MM.1S (cell line): ENCODE data around the gene SDC3.
"Not testable (repeated sequence)": the region's sequence is repeated elsewhere in the genome, so short reads cannot be mapped to it uniquely, and the experiment has no call there.

ENCODE experiments used
- DNase-seq: peaks from one replicate; pipeline ENCODE4 v3.0.0-alpha.2; 2015
- H2AFZ ChIP-seq: fragments of 300-600 bp; sonication (generic); 2 replicates; pipeline ENCODE4 v1.6.0; 2016; ENCODE audit warnings: antibody characterized with exemption, low read length
- H3F3A ChIP-seq: fragments of 300-600 bp; sonication (generic); 2 replicates; pipeline ENCODE4 v1.6.1; 2016; ENCODE audit warnings: mild to moderate bottlenecking, antibody characterized with exemption, low read length, moderate library complexity, mixed read lengths; ENCODE audit not compliant: insufficient read depth
- H3K27ac ChIP-seq: fragments of 300-600 bp; sonication (generic); 2 replicates; pipeline ENCODE4 v1.5.1; 2016; ENCODE audit warnings: mild to moderate bottlenecking, low read length
- H3K27me3 ChIP-seq: fragments of 300-600 bp; sonication (generic); replicated peaks from 2 replicates; pipeline ENCODE4 v1.6.0; 2016; ENCODE audit warnings: low read length; ENCODE audit not compliant: insufficient read depth
- H3K36me3 ChIP-seq: fragments of 300-600 bp; sonication (generic); replicated peaks from 2 replicates; pipeline ENCODE4 v1.6.1; 2016; ENCODE audit warnings: mild to moderate bottlenecking, low read length, mixed read lengths; ENCODE audit not compliant: insufficient read depth
- H3K4me1 ChIP-seq: fragments of 300-600 bp; sonication (generic); 2 replicates; pipeline ENCODE4 v1.6.1; 2016; ENCODE audit warnings: low read length, mixed read lengths
- H3K4me2 ChIP-seq: fragments of 300-600 bp; sonication (generic); 2 replicates; pipeline ENCODE4 v1.6.0; 2016; ENCODE audit warnings: low read depth, low read length
- H3K4me3 ChIP-seq: fragments of 300-600 bp; sonication (generic); 2 replicates; pipeline ENCODE4 v1.5.1; 2016; ENCODE audit warnings: low read length, mixed read lengths
- H3K79me2 ChIP-seq: fragments of 300-600 bp; sonication (generic); 2 replicates; pipeline ENCODE4 v1.6.1; 2016; ENCODE audit warnings: mixed run types, low read length, mixed read lengths
- H3K9ac ChIP-seq: fragments of 300-600 bp; sonication (generic); 2 replicates; pipeline ENCODE4 v1.6.1; 2016; ENCODE audit warnings: low read length, mixed read lengths
- H3K9me2 ChIP-seq: fragments of 300-600 bp; sonication (generic); replicated peaks from 2 replicates; pipeline ENCODE4 v1.6.1; 2016; ENCODE audit warnings: mild to moderate bottlenecking, low read length, mixed read lengths; ENCODE audit not compliant: insufficient read depth
- H3K9me3 ChIP-seq: fragments of 300-600 bp; sonication (generic); replicated peaks from 2 replicates; pipeline ENCODE4 v1.6.1; 2016; ENCODE audit warnings: mild to moderate bottlenecking, low read length, mixed read lengths; ENCODE audit not compliant: insufficient read depth
- H4K20me1 ChIP-seq: fragments of 300-600 bp; sonication (generic); 2 replicates; pipeline ENCODE4 v1.6.1; 2016; ENCODE audit warnings: mild to moderate bottlenecking, low read length, moderate library complexity, mixed read lengths; ENCODE audit not compliant: insufficient read depth
- EZH2 ChIP-seq: fragments of 300-600 bp; sonication (generic); optimal IDR thresholded peaks from 2 replicates; pipeline ENCODE3; 2017; ENCODE audit warnings: low read depth, mild to moderate bottlenecking, antibody characterized with exemption, low read length, mixed read lengths
- EZH2phosphoT487 ChIP-seq: fragments of 300-600 bp; sonication (generic); IDR thresholded peaks from 2 replicates; pipeline ENCODE4 v1.6.1; 2018; ENCODE audit warnings: antibody characterized with exemption, low read length
- TF ChIP-seq, protein P1 (sequence below): fragments of 300-600 bp; sonication (generic); IDR thresholded peaks from 2 replicates; pipeline ENCODE4 v1.5.1; 2016; ENCODE audit warnings: antibody characterized with exemption, low read length, mixed read lengths

SDC3 gene

DNA sequence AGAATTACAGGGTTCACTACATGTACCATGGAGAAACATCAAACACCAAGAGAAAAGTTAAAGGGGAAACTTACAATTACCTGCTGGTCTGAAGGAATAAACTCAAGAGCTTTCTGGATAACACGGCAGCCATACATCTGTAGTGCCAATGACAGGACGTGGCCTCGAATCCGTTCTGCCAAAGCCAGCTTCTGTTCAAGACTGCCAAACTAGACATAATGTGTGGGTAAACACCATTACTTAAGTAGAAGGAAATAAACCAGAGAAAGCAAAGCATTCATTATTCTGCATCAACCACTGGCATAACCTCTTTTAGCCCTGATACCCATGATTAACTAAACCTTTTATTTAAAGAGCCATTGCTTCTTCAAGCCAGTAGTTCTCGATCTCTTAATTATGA, 41.5 kb upstream of the SDC3 start:
- H3K27ac ChIP-seq, result no peak overlapping the region
- no peaks in the 10 kb centered on the region for H3K27me3 ChIP-seq
- H3K9me3 ChIP-seq, result no peaks in the 10 kb centered on the region
- no peaks in the 10 kb centered on the region for H3K9me2 ChIP-seq
- no peaks in the 10 kb centered on the region for H3F3A ChIP-seq
- H2AFZ ChIP-seq, result no peak overlapping the region
- H4K20me1 ChIP-seq, result no peaks in the 10 kb centered on the region
- H3K4me2 ChIP-seq, result no peak overlapping the region
- TF ChIP-seq, protein P1, sequence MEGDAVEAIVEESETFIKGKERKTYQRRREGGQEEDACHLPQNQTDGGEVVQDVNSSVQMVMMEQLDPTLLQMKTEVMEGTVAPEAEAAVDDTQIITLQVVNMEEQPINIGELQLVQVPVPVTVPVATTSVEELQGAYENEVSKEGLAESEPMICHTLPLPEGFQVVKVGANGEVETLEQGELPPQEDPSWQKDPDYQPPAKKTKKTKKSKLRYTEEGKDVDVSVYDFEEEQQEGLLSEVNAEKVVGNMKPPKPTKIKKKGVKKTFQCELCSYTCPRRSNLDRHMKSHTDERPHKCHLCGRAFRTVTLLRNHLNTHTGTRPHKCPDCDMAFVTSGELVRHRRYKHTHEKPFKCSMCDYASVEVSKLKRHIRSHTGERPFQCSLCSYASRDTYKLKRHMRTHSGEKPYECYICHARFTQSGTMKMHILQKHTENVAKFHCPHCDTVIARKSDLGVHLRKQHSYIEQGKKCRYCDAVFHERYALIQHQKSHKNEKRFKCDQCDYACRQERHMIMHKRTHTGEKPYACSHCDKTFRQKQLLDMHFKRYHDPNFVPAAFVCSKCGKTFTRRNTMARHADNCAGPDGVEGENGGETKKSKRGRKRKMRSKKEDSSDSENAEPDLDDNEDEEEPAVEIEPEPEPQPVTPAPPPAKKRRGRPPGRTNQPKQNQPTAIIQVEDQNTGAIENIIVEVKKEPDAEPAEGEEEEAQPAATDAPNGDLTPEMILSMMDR, result no peak
- TF ChIP-seq EZH2 (no peak), EZH2phosphoT487 (no peak)
- DNase-seq, result no peak
- H3K36me3 ChIP-seq, result peaks cover 11% of the 10 kb centered on the region
- no peak overlapping the region for H3K4me3 ChIP-seq
- H3K9ac ChIP-seq, result no peak overlapping the region
- no peaks in the 10 kb centered on the region for H3K4me1 ChIP-seq
- H3K79me2 ChIP-seq, result peaks cover 36% of the 10 kb centered on the region

DNA sequence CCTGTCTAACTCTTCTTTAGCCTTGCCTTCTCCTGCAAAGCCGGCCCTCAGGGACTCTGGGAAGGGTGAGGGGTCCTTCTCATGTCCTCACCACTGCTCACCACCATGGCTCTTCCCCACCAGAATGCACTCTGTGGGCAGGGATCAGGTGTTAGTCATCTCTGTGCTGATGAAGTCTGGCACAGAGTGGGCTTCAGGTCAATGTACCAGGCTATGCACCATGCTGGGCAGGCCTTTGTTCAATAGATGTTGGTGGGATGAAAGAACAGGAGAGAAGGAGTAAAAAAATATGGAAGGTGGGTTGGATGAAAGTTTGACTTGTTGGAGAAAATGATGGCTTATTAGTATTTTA, 40.9 kb upstream of the SDC3 start:
- not testable (repeated sequence) for H2AFZ ChIP-seq, H3K9me2 ChIP-seq, DNase-seq, H3K4me3 ChIP-seq, H3F3A ChIP-seq, H3K27ac ChIP-seq, H3K9me3 ChIP-seq, H3K4me2 ChIP-seq, H3K4me1 ChIP-seq, H3K9ac ChIP-seq, H3K27me3 ChIP-seq, H4K20me1 ChIP-seq
- Histone ChIP-seq H3K36me3 (peaks cover 16% of the 10 kb centered on the region), H3K79me2 (peaks cover 36% of the 10 kb centered on the region)

DNA sequence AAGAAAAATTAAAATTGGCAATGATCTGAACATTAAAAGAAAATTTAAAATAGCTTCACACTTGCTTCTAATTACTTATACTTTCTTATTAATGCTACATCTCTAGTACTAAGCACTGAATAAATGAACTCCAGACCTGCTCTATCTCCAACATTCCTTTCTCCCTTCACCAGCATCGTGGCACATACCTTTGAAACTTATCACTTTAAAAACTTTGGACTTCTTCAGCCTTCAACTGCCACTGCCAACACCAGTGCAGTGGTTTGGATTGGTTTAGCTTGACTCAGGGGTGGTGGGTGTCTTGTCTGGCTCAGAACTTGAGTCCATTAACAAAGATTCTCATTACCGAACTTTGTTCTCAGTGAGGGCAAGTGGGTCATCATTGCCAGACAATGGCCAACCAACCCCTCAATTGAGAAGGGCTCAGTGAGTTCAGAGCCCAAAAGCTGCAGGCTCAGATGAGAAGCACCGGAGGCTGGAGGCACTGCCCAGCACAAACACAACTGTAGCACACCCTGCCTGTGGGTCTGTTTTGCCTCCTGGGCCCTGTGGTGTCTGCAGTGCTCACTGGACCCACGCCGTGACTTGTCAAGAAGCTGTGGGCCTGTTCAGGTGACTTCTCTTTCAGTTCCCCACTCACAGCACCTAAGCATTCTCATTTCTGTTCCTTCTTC, 40.4 kb upstream of the SDC3 start:
- H3F3A ChIP-seq, H3K4me2 ChIP-seq, H2AFZ ChIP-seq, H4K20me1 ChIP-seq, DNase-seq, H3K27ac ChIP-seq, H3K4me3 ChIP-seq, H3K27me3 ChIP-seq, H3K9me2 ChIP-seq, H3K4me1 ChIP-seq, H3K9me3 ChIP-seq, H3K9ac ChIP-seq: not testable (repeated sequence)
- Histone ChIP-seq H3K79me2 (peaks cover 30% of the 10 kb centered on the region), H3K36me3 (peaks cover 21% of the 10 kb centered on the region)

DNA sequence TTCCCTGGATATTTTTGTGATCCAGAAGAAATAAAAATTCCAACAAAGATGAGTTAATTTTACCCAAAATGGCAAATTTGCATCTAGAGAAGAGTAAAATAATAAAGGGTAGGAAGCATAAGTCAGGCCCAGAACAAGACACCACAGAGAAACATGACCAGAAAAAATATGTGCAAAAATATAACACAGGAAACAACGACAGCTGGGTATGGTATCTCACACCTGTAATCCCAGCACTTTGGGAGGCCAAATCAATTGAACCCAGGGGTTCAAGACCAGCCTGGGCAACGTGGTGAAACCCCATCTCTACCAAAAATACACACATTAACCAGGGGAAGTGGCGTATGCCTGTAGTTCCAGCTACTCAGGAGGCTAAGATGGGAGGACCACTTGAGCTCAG, 39.7 kb upstream of the SDC3 start:
- H3K4me2 ChIP-seq, result no peak overlapping the region
- no peaks in the 10 kb centered on the region for H3K9me2 ChIP-seq
- no peaks in the 10 kb centered on the region for H4K20me1 ChIP-seq
- H3K27me3 ChIP-seq, result no peaks in the 10 kb centered on the region
- H2AFZ ChIP-seq, result no peak overlapping the region
- DNase-seq, result no peak
- no peaks in the 10 kb centered on the region for H3K9me3 ChIP-seq
- no peak overlapping the region for H3K27ac ChIP-seq
- no peak overlapping the region for H3K9ac ChIP-seq
- H3K4me3 ChIP-seq, result no peak overlapping the region
- H3K36me3 ChIP-seq, result peaks cover 24% of the 10 kb centered on the region
- H3F3A ChIP-seq, result no peaks in the 10 kb centered on the region
- peaks cover 27% of the 10 kb centered on the region; the same call in 1 of the 2 replicates for H3K79me2 ChIP-seq
- TF ChIP-seq, protein P1, result no peak
- TF ChIP-seq EZH2, result no peak
- TF ChIP-seq EZH2phosphoT487, result no peak
- no peaks in the 10 kb centered on the region for H3K4me1 ChIP-seq
